Panc1 (cell line): ENCODE measurements around the gene ATG2B. TPM values are rescaled to one million over a fixed set of nuclear protein-coding genes. Genes with fewer than 3 reads are reported as not detected.

Experiments used
- ATAC-seq: fragments of 200-7000 bp; cut with Tn5 transposase; 2 replicates; pipeline ENCODE4 v1.9.1; 2020; ENCODE audit warnings: mild to moderate bottlenecking, moderate library complexity
- BruUV-seq: library from RNA; stranded (reverse); fragments of 400-500 nt; replicated peaks from 2 replicates; lab custom pipeline; 2021; lab: Mats Ljungman, UMichigan
- CTCF ChIA-PET: fragments of 300-600 bp; sonication (Branson Sonifier 250); formaldehyde crosslinking; loops from one replicate; lab custom pipeline; 2022; ENCODE audit warnings: antibody characterized with exemption; lab: Charles Lee
- POLR2A ChIA-PET: fragments of 300-600 bp; sonication (Branson Sonifier 250); formaldehyde crosslinking; loops from one replicate; lab custom pipeline; 2022; ENCODE audit warnings: antibody characterized with exemption; lab: Charles Lee
- DNase-seq: peaks from one replicate; pipeline ENCODE4 v3.0.0-alpha.2; 2010; ENCODE audit warnings: low read depth, low spot score
- H3K27ac ChIP-seq: 2 replicates; pipeline ENCODE4 v1.5.1; 2011; ENCODE audit warnings: mild to moderate bottlenecking, low read length, inconsistent platforms
- H3K27me3 ChIP-seq: fragments of 200-500 bp; sonication (Bioruptor generic); 2 replicates; pipeline ENCODE4 v1.6.0; 2014; ENCODE audit warnings: low read length, inconsistent platforms; ENCODE audit not compliant: control insufficient read depth, insufficient read depth
- H3K36me3 ChIP-seq: fragments of 200-500 bp; sonication (Bioruptor generic); 2 replicates; pipeline ENCODE4 v1.5.1; 2014; ENCODE audit warnings: inconsistent platforms, mild to moderate bottlenecking, low read length, moderate library complexity; ENCODE audit not compliant: control insufficient read depth, insufficient read depth
- H3K4me1 ChIP-seq: 2 replicates; pipeline ENCODE4 v1.5.1; 2011; ENCODE audit warnings: inconsistent platforms, mild to moderate bottlenecking, low read length, moderate library complexity; ENCODE audit not compliant: control insufficient read depth, insufficient read depth
- H3K4me3 ChIP-seq, 2 experiments: 2 replicates each; pipeline ENCODE4 v1.5.1; 2011 to 2012; ENCODE audit warnings: low read depth in 2 of 2, low read length in 2 of 2, mild to moderate bottlenecking in 2 of 2, inconsistent platforms in 1 of 2, moderate library complexity in 1 of 2
- H3K9me3 ChIP-seq: fragments of 200-500 bp; sonication (Bioruptor generic); 2 replicates; pipeline ENCODE4 v1.5.1; 2014; ENCODE audit warnings: low read depth, mild to moderate bottlenecking, inconsistent platforms, low read length, moderate library complexity; ENCODE audit not compliant: control insufficient read depth, insufficient read depth
- CTCF ChIP-seq: fragments of 450-650 bp; IDR thresholded peaks from 2 replicates; pipeline ENCODE4 v1.5.1; 2017; ENCODE audit warnings: mild to moderate bottlenecking
- POLR2AphosphoS5 ChIP-seq: IDR thresholded peaks from 2 replicates; pipeline ENCODE4 v1.6.1; 2012; ENCODE audit warnings: mild to moderate bottlenecking, low read depth, low read length, moderate library complexity
- REST ChIP-seq, 2 experiments: IDR thresholded peaks; 2 replicates each; pipeline ENCODE4 v1.6.1; 2011 to 2012; ENCODE audit warnings: low read depth in 2 of 2, control low read depth in 1 of 2, low read length in 1 of 2, mild to moderate bottlenecking in 1 of 2, moderate library complexity in 1 of 2; ENCODE audit not compliant: insufficient read depth in 1 of 2
- SIN3A ChIP-seq: IDR thresholded peaks from 2 replicates; pipeline ENCODE4 v1.6.1; 2012; ENCODE audit warnings: low read depth, mild to moderate bottlenecking, low read length, moderate library complexity, borderline replicate concordance; ENCODE audit not compliant: insufficient read depth
- TCF7L2 ChIP-seq: IDR thresholded peaks from 2 replicates; pipeline ENCODE4 v1.6.1; 2011; ENCODE audit warnings: mild to moderate bottlenecking, low read depth, low read length, inconsistent platforms
- in situ Hi-C: cut with HindIII; loops from 2 replicates; pipeline ENCODE4 v1.10.0; 2016; ENCODE audit warnings: low sequenced_read_pairs, low pct_unique_long_range_greater_than_20kb
- intact Hi-C: fragments of 100-400 bp; cut with micrococcal nuclease; formaldehyde crosslinking; loops from one replicate; pipeline ENCODE4 v1.10.0; 2022; ENCODE audit not compliant: unreplicated experiment
- total RNA-seq: library from RNA; stranded (reverse); gene quantifications from one replicate; pipeline ENCODE4 v1.2.1, GENCODE V29; 2021; ENCODE audit not compliant: unreplicated experiment

ATG2B gene
- total RNA-seq, 1 experiment from 2014 or later: 2.6 TPM

GRCh38 chr14:96252999-96253539 is 110.1 kb downstream of the ATG2B start:
- no peaks in the 10 kb centered on the region for H3K4me1 ChIP-seq
- ChIA-PET POLR2A (no interaction called here), CTCF (no interaction called here)
- TF ChIP-seq SIN3A (no peak), POLR2AphosphoS5 (no peak), CTCF (no peak), REST (IDR thresholded peaks at IDR 0.05; ENCODE audit: insufficient read depth in 1 of 2, low read depth in 2 of 2, low read length in 1 of 2) (no peak), TCF7L2 (no peak)
- ATAC-seq (peak; percentile 68; the same call in 1 of the 2 replicates), DNase-seq (no peak)
- in situ Hi-C loops (no loop called here), intact Hi-C loops (no loop called here)
- no peak overlapping the region for H3K4me3 ChIP-seq
- H3K27ac ChIP-seq: no peak overlapping the region
- H3K36me3 ChIP-seq: no peaks in the 10 kb centered on the region
- BruUV-seq: no TSS peak
- H3K9me3 ChIP-seq: no peaks in the 10 kb centered on the region
- peaks cover 6% of the 10 kb centered on the region for H3K27me3 ChIP-seq

GRCh38 chr14:96252323-96252998 is 110.7 kb downstream of the ATG2B start:
- intact Hi-C loops: no loop called here
- ATAC-seq (no peak), DNase-seq (no peak)
- H3K4me1 ChIP-seq: no peaks in the 10 kb centered on the region
- no peak overlapping the region for H3K27ac ChIP-seq
- H3K4me3 ChIP-seq: no peak overlapping the region
- H3K27me3 ChIP-seq: peaks cover 6% of the 10 kb centered on the region
- POLR2A ChIA-PET: no interaction called here
- CTCF ChIA-PET: interaction anchor here (0.6 kb wide), 1 partner anchor 273 kb away, joined by 6 read pairs; no protein-coding TSS in a partner anchor
- no peaks in the 10 kb centered on the region for H3K9me3 ChIP-seq
- BruUV-seq: no TSS peak
- in situ Hi-C loops: no loop called here
- no peaks in the 10 kb centered on the region for H3K36me3 ChIP-seq
- TF ChIP-seq TCF7L2: no peak
- TF ChIP-seq CTCF: no peak
- TF ChIP-seq SIN3A: no peak
- no peak for TF ChIP-seq REST (IDR thresholded peaks at IDR 0.05; ENCODE audit: insufficient read depth in 1 of 2, low read depth in 2 of 2, low read length in 1 of 2)
- no peak for TF ChIP-seq POLR2AphosphoS5
